CD8-positive, alpha-beta memory T cell (primary cell): ENCODE data around the gene GHRH. TPM values are rescaled to one million over a fixed set of nuclear protein-coding genes. Genes with fewer than 3 reads are reported as not detected.
A peak's percentile ranks its signal among the peaks of the same experiment; 100 is the strongest.

ENCODE experiments used
- CTCF ChIA-PET: fragments of 350-600 bp; sonication (Branson Sonifier 250); formaldehyde crosslinking; loops from one replicate; lab custom pipeline; 2021; ENCODE audit warnings: antibody characterized with exemption; lab: Charles Lee
- POLR2A ChIA-PET: fragments of 350-600 bp; sonication (Branson Sonifier 250); formaldehyde crosslinking; loops from one replicate; lab custom pipeline; 2021; ENCODE audit warnings: antibody characterized with exemption; lab: Charles Lee
- DNase-seq, 5 donors: peaks; one replicate each; pipeline versions ENCODE4 v3.0.0 to v3.0.0-alpha.2; 2020 to 2022; ENCODE audit warnings: mixed read lengths in 1 of 5
- H3K27ac ChIP-seq: one replicate; pipeline ENCODE4 v1.7.0; 2013; ENCODE audit warnings: low read depth, mild to moderate bottlenecking, low read length, moderate library complexity
- H3K27me3 ChIP-seq: 2 replicates; pipeline ENCODE4 v1.7.0; 2013; ENCODE audit warnings: low read length, mild to moderate bottlenecking; ENCODE audit not compliant: insufficient read depth, poor library complexity, severe bottlenecking
- H3K36me3 ChIP-seq: 2 replicates; pipeline ENCODE4 v1.7.0; 2013; ENCODE audit warnings: mild to moderate bottlenecking, low read length, moderate library complexity; ENCODE audit not compliant: insufficient read depth
- H3K4me1 ChIP-seq: 2 replicates; pipeline ENCODE4 v1.7.0; 2013; ENCODE audit warnings: mild to moderate bottlenecking, low read length, moderate library complexity; ENCODE audit not compliant: insufficient read depth
- H3K4me3 ChIP-seq: 2 replicates; pipeline ENCODE4 v1.7.0; 2013; ENCODE audit warnings: mild to moderate bottlenecking, low read length
- H3K9me3 ChIP-seq: 2 replicates; pipeline ENCODE4 v1.7.0; 2013; ENCODE audit warnings: mild to moderate bottlenecking, low read length
- H3K27ac Mint-ChIP-seq, 8 donors: one replicate each; pipeline ENCODE4 v1.8.0; 2020 to 2021; ENCODE audit warnings: mixed read lengths in 8 of 8, mild to moderate bottlenecking in 6 of 8, inconsistent platforms in 3 of 8, moderate library complexity in 3 of 8
- H3K27me3 Mint-ChIP-seq, 2 donors: one replicate each; pipeline ENCODE4 v1.8.0; 2020 to 2021; ENCODE audit warnings: mixed read lengths in 2 of 2, mild to moderate bottlenecking in 1 of 2, moderate library complexity in 1 of 2
- H3K36me3 Mint-ChIP-seq, 3 donors: one replicate each; pipeline ENCODE4 v1.8.0; 2020 to 2021; ENCODE audit warnings: mixed read lengths in 3 of 3, inconsistent platforms in 1 of 3, mild to moderate bottlenecking in 1 of 3
- H3K4me1 Mint-ChIP-seq, 3 donors: one replicate each; pipeline ENCODE4 v1.8.0; 2020 to 2021; ENCODE audit warnings: mixed read lengths in 3 of 3, inconsistent platforms in 1 of 3, mild to moderate bottlenecking in 1 of 3
- H3K4me3 Mint-ChIP-seq, 7 donors: one replicate each; pipeline ENCODE4 v1.8.0; 2020 to 2021; ENCODE audit warnings: mixed read lengths in 7 of 7, mild to moderate bottlenecking in 6 of 7, moderate library complexity in 4 of 7, inconsistent platforms in 2 of 7
- H3K9me3 Mint-ChIP-seq, 5 donors: one replicate each; pipeline ENCODE4 v1.8.0; 2020 to 2022; ENCODE audit warnings: mixed read lengths in 5 of 5, mild to moderate bottlenecking in 3 of 5, moderate library complexity in 2 of 5, inconsistent platforms in 1 of 5
- polyA plus RNA-seq: library from polyadenylated mRNA; unstranded; fragments of 300-500 nt; fragmentation: Illumina TruSeq; gene quantifications from one replicate; pipeline ENCODE4 v1.2.3, GENCODE V29; 2021
- total RNA-seq, 2 experiments: library from RNA; stranded (reverse); gene quantifications; one replicate each; pipeline ENCODE4 v1.2.3, GENCODE V29; 2021

GHRH gene
- total and polyA plus RNA-seq, 3 experiments from 2014 or later, result not detected

GRCh38 chr20:37276494-37277252, 15.1 kb upstream of the GHRH start:
- no peaks in the 10 kb centered on the region for H3K9me3 ChIP-seq
- no peaks in the 10 kb centered on the region for H3K27me3 ChIP-seq
- peaks cover 6% of the 10 kb centered on the region for H3K4me1 ChIP-seq
- CTCF ChIA-PET, result interaction anchor here (1.3 kb wide), 1 partner anchor 257 kb away, joined by 5 read pairs; no protein-coding TSS in a partner anchor
- no peak overlapping the region for H3K4me3 ChIP-seq
- Mint-ChIP-seq H3K27me3 (peaks cover under 1 to 6% of the 10 kb centered on the region in 2 donors), H3K4me1 (peaks cover 5 to 10% (median 9%) of the 10 kb centered on the region in 3 donors), H3K9me3 (no peaks in the 10 kb centered on the region), H3K27ac (peak overlapping the region in 5 of 8 donors; percentile 5 to 46 (median 7)), H3K4me3 (peak overlapping the region in 1 of 7 donors; percentile 25), H3K36me3 (no peaks in the 10 kb centered on the region)
- peak in 1 of 5 donors; percentile 8 for DNase-seq
- no peak overlapping the region for H3K27ac ChIP-seq
- H3K36me3 ChIP-seq, result no peaks in the 10 kb centered on the region
- POLR2A ChIA-PET, result no interaction called here

GRCh38 chr20:37274851-37275524, 13.4 kb upstream of the GHRH start:
- peaks cover 6% of the 10 kb centered on the region for H3K4me1 ChIP-seq
- Mint-ChIP-seq H3K27ac (peak overlapping the region in 1 of 8 donors; percentile 61), H3K4me1 (peaks cover 5 to 10% (median 9%) of the 10 kb centered on the region in 3 donors), H3K36me3 (no peaks in the 10 kb centered on the region), H3K9me3 (no peaks in the 10 kb centered on the region), H3K27me3 (peaks cover 0 to 6% of the 10 kb centered on the region in 2 donors), H3K4me3 (no peak overlapping the region)
- POLR2A ChIA-PET, result no interaction called here
- H3K27ac ChIP-seq, result no peak overlapping the region
- no peaks in the 10 kb centered on the region for H3K27me3 ChIP-seq
- no peak for DNase-seq
- no peaks in the 10 kb centered on the region for H3K9me3 ChIP-seq
- H3K36me3 ChIP-seq, result no peaks in the 10 kb centered on the region
- no peak overlapping the region for H3K4me3 ChIP-seq
- CTCF ChIA-PET, result interaction anchor here (1.3 kb wide), 1 partner anchor 259 kb away, joined by 5 read pairs; no protein-coding TSS in a partner anchor

- H3K27me3 Mint-ChIP-seq, result peaks cover 0 to 6% of the 10 kb centered on the region in 2 donors
- H3K9me3 Mint-ChIP-seq, result no peaks in the 10 kb centered on the region
- no peak overlapping the region for H3K27ac Mint-ChIP-seq
- CTCF ChIA-PET, result no interaction called here
- H3K4me3 ChIP-seq, result no peak overlapping the region
- no peak for DNase-seq
- peaks cover 6% of the 10 kb centered on the region for H3K4me1 ChIP-seq
- H3K4me1 Mint-ChIP-seq, result peaks cover 5 to 10% (median 9%) of the 10 kb centered on the region in 3 donors
- H3K27ac ChIP-seq, result no peak overlapping the region
- no peaks in the 10 kb centered on the region for H3K27me3 ChIP-seq
- H3K4me3 Mint-ChIP-seq, result no peak overlapping the region
- POLR2A ChIA-PET, result interaction anchor here (1.0 kb wide), 1 partner anchor 28 kb away, joined by 3 read pairs; no protein-coding TSS in a partner anchor
- no peaks in the 10 kb centered on the region for H3K36me3 ChIP-seq
- no peaks in the 10 kb centered on the region for H3K9me3 ChIP-seq
- H3K36me3 Mint-ChIP-seq, result no peaks in the 10 kb centered on the region
Observed at GRCh38 chr20:37273988-37274387, 12.4 kb upstream of the GHRH start.

GRCh38 chr20:37271421-37271768, 9.8 kb upstream of the GHRH start:
- Mint-ChIP-seq H3K4me3 (no peak overlapping the region), H3K27ac (no peak overlapping the region), H3K27me3 (peaks cover 5 to 6% of the 10 kb centered on the region in 2 donors), H3K4me1 (peaks cover 0 to under 1% (median 0%) of the 10 kb centered on the region in 3 donors), H3K36me3 (no peaks in the 10 kb centered on the region), H3K9me3 (no peaks in the 10 kb centered on the region)
- H3K4me3 ChIP-seq, result no peak overlapping the region
- no peaks in the 10 kb centered on the region for H3K27me3 ChIP-seq
- ChIA-PET POLR2A (no interaction called here), CTCF (interaction anchor here (1.9 kb wide), 1 partner anchor 113 kb away, joined by 9 read pairs; no protein-coding TSS in a partner anchor)
- H3K36me3 ChIP-seq, result no peaks in the 10 kb centered on the region
- no peaks in the 10 kb centered on the region for H3K4me1 ChIP-seq
- DNase-seq, result no peak
- H3K27ac ChIP-seq, result no peak overlapping the region
- no peaks in the 10 kb centered on the region for H3K9me3 ChIP-seq

- Histone ChIP-seq H3K27ac (no peak overlapping the region), H3K4me1 (no peaks in the 10 kb centered on the region), H3K27me3 (no peaks in the 10 kb centered on the region), H3K9me3 (no peaks in the 10 kb centered on the region), H3K36me3 (no peaks in the 10 kb centered on the region), H3K4me3 (no peak overlapping the region)
- Mint-ChIP-seq H3K36me3 (no peaks in the 10 kb centered on the region), H3K4me1 (no peaks in the 10 kb centered on the region), H3K4me3 (no peak overlapping the region), H3K9me3 (no peaks in the 10 kb centered on the region), H3K27me3 (peaks cover 5 to 8% of the 10 kb centered on the region in 2 donors), H3K27ac (peak overlapping the region in 1 of 8 donors; percentile 42)
- DNase-seq, result no peak
- CTCF ChIA-PET, result interaction anchor here (1.9 to 3.4 kb wide), 2 partner anchors 114 to 264 kb away, joined by 9 to 21 read pairs; no protein-coding TSS in a partner anchor
- POLR2A ChIA-PET, result no interaction called here
Observed at GRCh38 chr20:37270576-37271420, 9.2 kb upstream of the GHRH start.

GRCh38 chr20:37267667-37268313, 6.2 kb upstream of the GHRH start:
- Mint-ChIP-seq H3K4me3 (no peak overlapping the region), H3K36me3 (no peaks in the 10 kb centered on the region), H3K27me3 (peaks cover 5 to 8% of the 10 kb centered on the region in 2 donors), H3K27ac (peak overlapping the region in 1 of 8 donors; percentile 74), H3K9me3 (no peaks in the 10 kb centered on the region), H3K4me1 (no peaks in the 10 kb centered on the region)
- Histone ChIP-seq H3K36me3 (no peaks in the 10 kb centered on the region), H3K4me1 (no peaks in the 10 kb centered on the region), H3K27ac (no peak overlapping the region), H3K9me3 (no peaks in the 10 kb centered on the region), H3K27me3 (no peaks in the 10 kb centered on the region), H3K4me3 (no peak overlapping the region)
- ChIA-PET CTCF (interaction anchor here (3.4 kb wide), 1 partner anchor 267 kb away, joined by 21 read pairs; no protein-coding TSS in a partner anchor), POLR2A (no interaction called here)
- no peak for DNase-seq

- DNase-seq, result no peak
- Mint-ChIP-seq H3K4me3 (no peak overlapping the region), H3K27ac (peak overlapping the region in 2 of 8 donors; percentile 14 to 74), H3K9me3 (no peaks in the 10 kb centered on the region), H3K27me3 (peaks cover 5 to 12% of the 10 kb centered on the region in 2 donors), H3K36me3 (no peaks in the 10 kb centered on the region), H3K4me1 (no peaks in the 10 kb centered on the region)
- CTCF ChIA-PET, result interaction anchor here (1.3 kb wide), 1 partner anchor 118 kb away, joined by 4 read pairs; no protein-coding TSS in a partner anchor
- H3K27ac ChIP-seq, result no peak overlapping the region
- POLR2A ChIA-PET, result no interaction called here
- H3K36me3 ChIP-seq, result no peaks in the 10 kb centered on the region
- no peaks in the 10 kb centered on the region for H3K4me1 ChIP-seq
- H3K27me3 ChIP-seq, result no peaks in the 10 kb centered on the region
- no peaks in the 10 kb centered on the region for H3K9me3 ChIP-seq
- H3K4me3 ChIP-seq, result no peak overlapping the region
Observed at GRCh38 chr20:37266940-37267666, 5.5 kb upstream of the GHRH start.
